T-helper 1 cell treated with Interleukin-12 subunit alpha and Interleukin-12 subunit beta and Interleukin-4 antibody, amounts not matched to agents 30 μg/mL and 1 μg/mL, for 36 hours (primary cell): Measurements from ENCODE around the gene NTRK2.

ENCODE experiments used
- H3K27ac Mint-ChIP-seq: one replicate; pipeline ENCODE4 v1.8.0; 2021; ENCODE audit warnings: mild to moderate bottlenecking, mixed read lengths
- H3K27me3 Mint-ChIP-seq: one replicate; pipeline ENCODE4 v1.8.0; 2021; ENCODE audit warnings: low read depth, mixed read lengths
- H3K36me3 Mint-ChIP-seq: one replicate; pipeline ENCODE4 v1.8.0; 2021; ENCODE audit warnings: low read depth, mixed read lengths
- H3K4me1 Mint-ChIP-seq: one replicate; pipeline ENCODE4 v1.8.0; 2021; ENCODE audit warnings: low read depth, mixed read lengths
- H3K4me3 Mint-ChIP-seq: one replicate; pipeline ENCODE4 v1.8.0; 2021; ENCODE audit warnings: mild to moderate bottlenecking, moderate library complexity, mixed read lengths
- H3K9me3 Mint-ChIP-seq: one replicate; pipeline ENCODE4 v1.8.0; 2021; ENCODE audit warnings: mixed read lengths

The NTRK2 gene

DNA sequence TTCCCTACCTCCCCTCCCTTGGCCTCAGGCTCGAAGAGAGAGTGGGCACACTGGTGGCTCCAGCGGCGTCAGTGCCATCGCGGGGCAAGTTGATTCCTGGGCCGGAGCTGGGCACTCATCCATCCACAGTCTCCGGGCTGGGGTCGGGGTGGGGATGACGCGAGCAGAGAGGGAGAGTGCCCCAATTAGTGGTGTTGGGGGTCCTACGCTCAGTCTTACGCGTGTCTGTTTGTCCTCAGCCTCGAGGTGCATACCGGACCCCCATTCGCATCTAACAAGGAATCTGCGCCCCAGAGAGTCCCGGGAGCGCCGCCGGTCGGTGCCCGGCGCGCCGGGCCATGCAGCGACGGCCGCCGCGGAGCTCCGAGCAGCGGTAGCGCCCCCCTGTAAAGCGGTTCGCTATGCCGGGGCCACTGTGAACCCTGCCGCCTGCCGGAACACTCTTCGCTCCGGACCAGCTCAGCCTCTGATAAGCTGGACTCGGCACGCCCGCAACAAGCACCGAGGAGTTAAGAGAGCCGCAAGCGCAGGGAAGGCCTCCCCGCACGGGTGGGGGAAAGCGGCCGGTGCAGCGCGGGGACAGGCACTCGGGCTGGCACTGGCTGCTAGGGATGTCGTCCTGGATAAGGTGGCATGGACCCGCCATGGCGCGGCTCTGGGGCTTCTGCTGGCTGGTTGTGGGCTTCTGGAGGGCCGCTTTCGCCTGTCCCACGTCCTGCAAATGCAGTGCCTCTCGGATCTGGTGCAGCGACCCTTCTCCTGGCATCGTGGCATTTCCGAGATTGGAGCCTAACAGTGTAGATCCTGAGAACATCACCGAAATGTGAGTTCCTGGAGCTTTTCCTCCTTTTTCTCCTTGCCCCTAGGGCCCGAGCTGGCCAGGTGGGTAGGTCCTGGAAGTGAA is 861 bp downstream of the NTRK2 start:
- Mint-ChIP-seq H3K27ac (no peak overlapping the region), H3K27me3 (peaks cover 77% of the 10 kb centered on the region), H3K9me3 (no peaks in the 10 kb centered on the region), H3K4me3 (no peak overlapping the region), H3K36me3 (no peaks in the 10 kb centered on the region), H3K4me1 (peaks cover 9% of the 10 kb centered on the region)

DNA sequence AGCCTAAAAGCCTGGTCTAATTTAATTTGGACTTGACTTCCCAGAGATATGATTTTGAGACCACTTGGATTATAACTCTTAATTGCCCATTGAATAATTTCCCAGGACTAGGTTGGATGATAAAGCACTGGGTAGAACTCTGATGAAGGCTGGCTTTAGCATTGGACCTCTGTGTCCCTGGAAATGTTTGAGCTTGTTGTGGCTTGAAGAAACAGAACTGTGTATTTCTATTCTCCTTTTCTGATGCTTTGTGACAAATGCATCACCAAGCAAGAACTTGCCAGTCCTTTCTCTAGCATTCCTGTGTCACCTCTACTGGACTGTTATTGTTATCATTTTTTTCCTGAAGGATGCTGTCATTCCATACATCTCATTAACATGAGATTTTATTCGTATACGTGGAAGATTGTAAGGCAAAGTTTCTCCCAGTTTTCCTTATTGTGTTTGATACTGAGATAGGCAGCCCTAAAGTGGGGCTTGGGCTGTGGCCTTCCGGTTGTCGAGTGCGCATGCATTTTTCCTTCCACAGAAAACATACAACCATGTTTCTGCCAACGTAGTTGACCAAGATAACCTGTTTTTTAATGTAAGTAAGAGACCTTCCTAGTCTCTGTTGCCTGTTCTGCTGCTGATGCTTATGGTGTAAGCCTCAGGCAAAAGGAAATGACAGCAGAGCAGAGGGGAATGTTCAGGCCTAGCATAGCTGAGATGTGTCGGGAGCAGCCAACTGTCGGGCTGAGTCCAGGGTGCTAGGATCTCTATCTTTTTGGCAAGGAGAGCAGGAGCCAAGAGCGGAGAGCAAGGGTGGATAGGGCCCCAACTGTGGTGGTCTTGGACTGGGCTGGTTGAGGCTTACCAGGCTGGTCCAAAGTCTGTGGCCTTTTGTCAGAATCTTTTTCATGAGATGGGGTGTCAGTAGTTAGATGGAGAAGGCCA is 2.3 kb downstream of the NTRK2 start:
- peaks cover 9% of the 10 kb centered on the region for H3K4me1 Mint-ChIP-seq
- no peaks in the 10 kb centered on the region for H3K36me3 Mint-ChIP-seq
- no peaks in the 10 kb centered on the region for H3K9me3 Mint-ChIP-seq
- peak overlapping the region; percentile 30 for H3K4me3 Mint-ChIP-seq
- H3K27me3 Mint-ChIP-seq, result peaks cover 69% of the 10 kb centered on the region
- H3K27ac Mint-ChIP-seq, result no peak overlapping the region

DNA sequence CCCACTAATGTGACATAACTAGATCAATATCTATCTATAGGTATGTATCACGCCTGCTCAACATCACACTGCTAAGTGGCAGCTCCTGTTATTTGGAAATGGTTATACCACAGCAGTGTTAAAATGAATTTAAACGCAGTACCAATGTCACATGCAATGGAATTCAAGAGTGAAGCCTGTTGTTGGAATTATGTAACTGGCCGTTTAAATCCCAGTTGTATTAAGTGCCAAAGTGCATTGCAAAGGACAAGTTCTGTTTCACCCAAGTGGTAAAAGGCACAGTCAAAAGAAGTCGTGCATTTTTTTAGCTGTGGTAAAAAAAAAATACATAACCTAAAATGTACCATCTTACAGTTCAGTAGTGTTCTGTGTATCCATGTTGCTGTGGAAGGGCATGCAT is 4.3 kb downstream of the NTRK2 start:
- H3K27ac Mint-ChIP-seq, result no peak overlapping the region
- peaks cover 5% of the 10 kb centered on the region for H3K4me1 Mint-ChIP-seq
- no peaks in the 10 kb centered on the region for H3K36me3 Mint-ChIP-seq
- H3K9me3 Mint-ChIP-seq, result no peaks in the 10 kb centered on the region
- peaks cover 56% of the 10 kb centered on the region for H3K27me3 Mint-ChIP-seq
- no peak overlapping the region for H3K4me3 Mint-ChIP-seq

DNA sequence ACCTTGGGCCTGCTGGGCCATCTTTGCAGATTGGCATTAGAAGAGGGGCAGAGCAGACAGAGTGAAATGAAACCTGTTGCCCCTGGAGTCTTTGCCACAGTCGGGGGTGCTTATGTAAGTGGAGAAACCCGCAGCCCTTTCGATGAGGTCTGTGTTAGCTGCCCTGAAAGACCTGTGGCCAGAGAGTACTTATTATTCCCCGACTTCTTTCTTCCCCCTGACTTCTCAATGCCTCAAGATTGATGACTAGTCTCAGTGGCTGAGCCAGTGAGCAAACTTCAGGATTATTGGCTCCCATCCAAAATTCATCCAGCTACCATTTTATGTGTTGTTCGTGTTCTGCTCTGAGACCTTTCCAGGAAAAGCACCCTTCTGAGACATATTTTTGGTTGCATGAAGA is 7.6 kb downstream of the NTRK2 start:
- Mint-ChIP-seq H3K27me3 (peaks cover 38% of the 10 kb centered on the region), H3K4me3 (no peak overlapping the region), H3K4me1 (no peaks in the 10 kb centered on the region), H3K36me3 (no peaks in the 10 kb centered on the region), H3K9me3 (no peaks in the 10 kb centered on the region), H3K27ac (no peak overlapping the region)

DNA sequence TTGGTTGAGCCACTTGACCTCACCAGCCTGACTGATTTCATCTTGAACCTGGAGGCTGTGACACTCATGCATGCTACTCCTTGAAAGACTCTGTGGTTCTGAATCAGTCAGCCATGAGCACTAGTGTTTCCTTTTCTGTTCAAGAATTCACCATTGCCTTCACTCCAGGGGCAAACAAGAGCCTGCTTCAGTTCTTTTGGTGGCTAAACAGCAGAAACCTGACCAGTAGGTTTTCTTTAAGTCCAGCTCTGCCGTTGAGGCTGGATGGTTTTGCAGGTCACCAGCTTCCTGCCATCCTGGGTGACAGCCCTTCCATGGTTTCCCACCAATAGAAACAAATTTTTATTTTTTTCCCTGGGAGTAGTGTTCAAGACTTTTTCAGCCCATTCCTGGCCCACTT is 10.0 kb downstream of the NTRK2 start:
- Mint-ChIP-seq H3K4me3 (no peak overlapping the region), H3K27me3 (peaks cover 27% of the 10 kb centered on the region), H3K27ac (no peak overlapping the region), H3K9me3 (no peaks in the 10 kb centered on the region), H3K36me3 (no peaks in the 10 kb centered on the region), H3K4me1 (no peaks in the 10 kb centered on the region)

DNA sequence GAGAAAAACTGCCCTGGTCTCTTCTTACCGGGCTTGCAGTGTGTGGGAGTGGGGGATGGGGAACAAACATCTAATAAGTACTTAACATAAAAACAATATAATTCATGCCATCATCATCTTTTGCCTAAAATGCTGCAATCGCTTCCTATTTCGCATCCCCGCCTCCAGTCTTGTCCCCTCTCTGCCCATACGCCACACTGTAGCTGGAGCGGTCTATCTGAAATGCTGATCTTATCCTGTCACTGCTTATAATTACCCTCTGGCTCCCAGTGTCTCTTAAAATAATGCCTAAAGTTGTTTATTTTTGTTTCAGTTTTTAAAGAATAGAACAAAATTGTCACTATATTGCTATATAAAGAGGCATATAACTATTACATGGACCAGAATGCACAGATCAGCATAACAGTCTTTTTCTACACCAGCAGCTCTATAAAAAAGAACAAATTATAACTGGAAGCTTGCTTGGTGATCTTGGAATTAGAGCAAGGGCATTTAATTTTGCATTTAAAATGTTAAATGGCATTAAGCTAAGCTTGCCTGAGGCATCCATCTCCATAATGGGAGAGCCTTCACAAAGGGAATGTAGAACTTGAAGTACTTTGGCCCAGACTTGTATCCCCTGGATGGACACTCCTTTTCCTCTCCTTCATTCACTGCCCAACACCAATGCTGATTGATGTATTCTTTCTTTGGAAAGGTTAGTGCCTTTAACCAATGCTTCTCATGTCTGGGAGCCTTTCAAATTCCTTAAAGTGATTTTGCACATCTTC is 12.2 kb downstream of the NTRK2 start:
- Mint-ChIP-seq H3K4me3 (no peak overlapping the region), H3K9me3 (no peaks in the 10 kb centered on the region), H3K36me3 (no peaks in the 10 kb centered on the region), H3K27ac (no peak overlapping the region), H3K4me1 (no peaks in the 10 kb centered on the region), H3K27me3 (peaks cover 21% of the 10 kb centered on the region)

DNA sequence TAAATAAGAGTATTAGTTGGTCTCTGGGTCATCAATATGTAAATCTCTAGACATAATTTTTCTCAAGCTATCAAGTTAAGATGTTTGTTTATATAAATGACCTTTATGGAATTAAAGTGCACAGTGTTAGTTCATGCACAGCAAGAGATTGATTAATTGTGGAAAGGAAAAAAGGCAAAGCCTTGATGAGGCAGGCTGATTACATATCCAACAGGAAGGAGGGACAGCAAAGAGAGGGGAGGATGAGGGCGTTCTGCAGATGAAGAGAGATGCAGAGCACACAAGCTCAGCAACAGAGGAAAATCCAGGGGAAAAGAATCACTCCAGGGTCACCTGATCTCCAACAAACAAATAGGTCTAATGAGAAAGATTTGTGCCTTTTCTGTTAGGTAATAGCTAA is 16.5 kb downstream of the NTRK2 start:
- Mint-ChIP-seq H3K9me3 (no peaks in the 10 kb centered on the region), H3K36me3 (no peaks in the 10 kb centered on the region), H3K4me3 (no peak overlapping the region), H3K4me1 (no peaks in the 10 kb centered on the region), H3K27me3 (peaks cover 15% of the 10 kb centered on the region), H3K27ac (no peak overlapping the region)

DNA sequence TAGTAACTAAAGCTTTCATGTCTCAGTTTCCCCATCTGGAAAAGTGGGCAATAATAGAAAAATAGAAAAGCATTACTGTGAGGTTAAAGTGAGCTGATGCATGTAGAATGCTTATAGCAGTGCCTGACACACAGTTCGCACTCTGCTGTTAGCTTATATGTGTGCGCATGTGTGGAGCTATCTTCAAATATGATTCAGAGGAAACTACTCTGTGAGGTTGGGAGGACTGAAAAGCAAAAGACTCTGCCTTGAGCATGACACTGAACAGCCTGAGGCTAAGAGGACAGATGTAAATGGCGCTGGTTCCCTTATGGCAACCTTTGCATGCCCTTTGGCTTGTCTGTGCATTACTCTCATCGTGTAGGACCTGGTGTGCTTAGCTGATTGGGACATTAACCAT is 19.4 kb downstream of the NTRK2 start:
- H3K4me3 Mint-ChIP-seq, result no peak overlapping the region
- H3K9me3 Mint-ChIP-seq, result no peaks in the 10 kb centered on the region
- H3K4me1 Mint-ChIP-seq, result peaks cover 2% of the 10 kb centered on the region
- peaks cover 13% of the 10 kb centered on the region for H3K27me3 Mint-ChIP-seq
- H3K36me3 Mint-ChIP-seq, result no peaks in the 10 kb centered on the region
- H3K27ac Mint-ChIP-seq, result no peak overlapping the region

DNA sequence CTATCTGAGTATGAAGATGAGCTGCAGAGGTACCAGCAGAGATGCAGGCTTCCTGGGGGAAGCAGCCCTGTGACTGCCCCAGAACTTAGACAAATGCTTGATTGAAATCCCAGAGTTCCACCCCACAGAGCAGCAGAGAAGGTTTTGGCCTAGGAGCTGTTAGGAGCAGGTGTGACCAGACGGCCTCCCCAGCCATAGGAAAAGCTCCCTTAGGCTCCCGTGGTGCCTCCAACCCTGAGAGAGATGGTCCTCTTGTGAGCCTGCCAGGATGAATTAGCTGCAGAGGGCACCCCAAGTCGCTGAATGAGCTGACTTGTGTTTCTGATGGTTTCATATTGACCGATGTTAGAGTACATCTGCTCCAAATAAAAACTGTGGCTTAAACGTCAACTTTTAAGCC is 22.1 kb downstream of the NTRK2 start:
- H3K4me1 Mint-ChIP-seq, result peaks cover 8% of the 10 kb centered on the region
- peaks cover 9% of the 10 kb centered on the region for H3K27me3 Mint-ChIP-seq
- no peak overlapping the region for H3K4me3 Mint-ChIP-seq
- H3K27ac Mint-ChIP-seq, result no peak overlapping the region
- H3K36me3 Mint-ChIP-seq, result no peaks in the 10 kb centered on the region
- no peaks in the 10 kb centered on the region for H3K9me3 Mint-ChIP-seq

DNA sequence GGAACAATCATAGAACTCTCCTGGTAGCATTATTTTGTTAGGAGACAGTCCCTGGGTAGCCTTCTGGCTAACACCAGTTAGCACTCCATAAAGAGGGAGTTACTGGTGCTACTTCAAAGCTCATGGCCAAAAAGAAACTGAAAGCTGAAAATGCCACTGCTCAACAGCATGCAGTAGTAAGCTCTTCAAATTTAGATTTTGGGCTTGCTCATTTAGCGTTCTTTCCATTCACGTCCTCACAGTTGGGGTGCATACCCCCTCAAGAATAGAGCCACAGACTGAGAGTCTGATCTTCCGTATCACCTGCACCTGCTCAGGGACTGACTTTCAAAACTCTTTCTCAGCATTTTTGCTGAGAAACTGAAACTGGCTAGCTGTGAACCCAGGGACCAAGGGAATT is 24.7 kb downstream of the NTRK2 start:
- H3K27me3 Mint-ChIP-seq, result peaks cover 12% of the 10 kb centered on the region
- H3K9me3 Mint-ChIP-seq, result no peaks in the 10 kb centered on the region
- peak overlapping the region; percentile 4 for H3K4me3 Mint-ChIP-seq
- peaks cover 8% of the 10 kb centered on the region for H3K4me1 Mint-ChIP-seq
- no peaks in the 10 kb centered on the region for H3K36me3 Mint-ChIP-seq
- peak overlapping the region; percentile 56 for H3K27ac Mint-ChIP-seq

DNA sequence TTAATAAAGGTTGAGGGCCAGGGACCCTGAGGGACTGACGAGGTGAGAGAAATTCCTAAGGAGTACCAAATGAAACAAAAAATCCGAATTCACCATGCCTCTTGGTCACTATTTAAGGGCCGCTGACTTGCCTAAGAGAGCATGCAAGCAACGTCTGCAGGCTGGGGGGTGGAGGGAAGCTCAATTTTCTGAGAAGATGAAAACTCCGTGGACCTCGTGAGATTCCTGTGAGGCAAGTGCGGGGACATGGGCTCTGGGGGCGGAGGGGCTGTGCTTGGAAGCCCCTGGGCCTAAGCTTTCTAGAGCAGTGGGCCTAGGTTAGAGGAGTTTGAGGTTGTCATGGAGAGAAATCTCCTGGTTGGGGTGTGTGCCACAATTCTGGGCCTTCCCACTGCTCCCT is 27.5 kb downstream of the NTRK2 start:
- H3K4me3 Mint-ChIP-seq, result no peak overlapping the region
- H3K27me3 Mint-ChIP-seq, result peaks cover 15% of the 10 kb centered on the region
- H3K4me1 Mint-ChIP-seq, result peaks cover 16% of the 10 kb centered on the region
- H3K27ac Mint-ChIP-seq, result no peak overlapping the region
- no peaks in the 10 kb centered on the region for H3K9me3 Mint-ChIP-seq
- H3K36me3 Mint-ChIP-seq, result peaks cover 3% of the 10 kb centered on the region

DNA sequence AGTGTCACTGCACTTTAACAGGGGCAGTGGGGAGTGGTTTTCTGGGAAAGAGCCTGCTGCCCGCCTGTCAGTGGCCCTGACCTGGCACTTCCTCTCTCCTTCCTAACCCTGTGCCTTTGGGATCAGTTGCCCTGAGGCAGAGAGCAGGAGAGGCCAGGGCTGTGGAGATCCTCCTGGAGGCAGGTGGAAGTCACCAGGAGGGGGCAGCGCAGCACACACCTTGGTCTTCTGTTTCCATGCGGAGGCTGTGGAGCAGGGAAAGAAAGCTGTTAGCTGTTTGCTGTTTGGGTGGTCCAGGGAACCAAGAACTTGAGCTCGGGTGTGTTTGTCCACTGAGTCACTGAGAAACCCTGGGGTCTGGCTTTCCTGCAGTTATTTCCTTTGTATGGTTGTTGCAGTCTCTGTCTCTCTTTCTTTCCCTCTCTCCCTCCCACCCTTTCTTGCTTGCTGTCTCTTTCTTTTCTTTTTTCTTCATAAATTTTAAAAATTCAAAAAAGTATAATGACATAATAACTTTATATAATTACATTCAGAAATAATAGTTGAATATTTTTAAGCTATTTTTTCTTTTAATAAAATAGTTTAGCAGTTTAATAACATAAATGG is 28.1 kb downstream of the NTRK2 start:
- no peak overlapping the region for H3K4me3 Mint-ChIP-seq

DNA sequence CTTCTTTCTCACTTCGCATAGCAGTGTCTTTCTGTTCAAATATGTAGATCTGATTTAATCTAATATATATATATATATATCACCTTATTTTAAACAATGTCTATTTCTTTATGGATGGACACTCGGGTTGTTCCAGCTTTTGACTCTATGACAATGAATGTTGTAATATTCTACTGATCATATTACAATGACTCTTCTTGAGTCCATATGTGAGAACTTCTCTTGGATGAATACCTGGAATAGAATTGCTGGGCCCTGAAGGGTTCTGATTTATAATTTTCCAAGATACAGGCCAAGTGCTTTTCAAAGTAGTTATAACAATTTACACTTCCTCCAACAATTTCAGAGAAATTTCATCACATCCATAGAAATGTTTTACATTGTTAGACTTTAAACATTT is 28.8 kb downstream of the NTRK2 start:
- Mint-ChIP-seq H3K4me1 (peaks cover 16% of the 10 kb centered on the region), H3K27ac (no peak overlapping the region), H3K27me3 (peaks cover 20% of the 10 kb centered on the region), H3K36me3 (peaks cover 3% of the 10 kb centered on the region), H3K4me3 (no peak overlapping the region), H3K9me3 (no peaks in the 10 kb centered on the region)

More for the DNA sequence above, 28.1 kb downstream of the NTRK2 start:
- H3K27ac Mint-ChIP-seq, result no peak overlapping the region
- H3K4me1 Mint-ChIP-seq, result peaks cover 16% of the 10 kb centered on the region
- H3K9me3 Mint-ChIP-seq, result no peaks in the 10 kb centered on the region
- H3K27me3 Mint-ChIP-seq, result peaks cover 15% of the 10 kb centered on the region
- H3K36me3 Mint-ChIP-seq, result peaks cover 3% of the 10 kb centered on the region

DNA sequence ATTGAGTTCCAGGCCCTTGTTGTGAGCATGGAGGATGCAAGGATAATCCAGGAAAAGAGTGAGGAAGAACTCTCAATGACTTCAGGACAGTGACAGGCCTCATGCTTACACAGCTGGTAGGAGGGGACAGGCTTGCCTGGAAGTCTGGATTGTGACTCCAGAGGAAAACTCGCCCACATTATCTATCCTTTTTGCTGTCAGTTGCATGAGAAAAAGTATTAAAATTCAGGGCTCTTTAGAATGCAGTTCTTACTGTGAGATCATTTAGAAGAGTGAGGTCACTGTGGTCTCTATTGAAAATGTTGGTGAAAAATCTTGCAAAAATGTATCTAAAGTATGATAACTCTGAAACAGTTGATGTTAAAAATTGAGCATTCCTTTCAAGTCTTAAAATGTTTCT is 30.5 kb downstream of the NTRK2 start:
- Mint-ChIP-seq H3K9me3 (no peaks in the 10 kb centered on the region), H3K27ac (no peak overlapping the region), H3K36me3 (peaks cover 3% of the 10 kb centered on the region), H3K27me3 (peaks cover 17% of the 10 kb centered on the region), H3K4me3 (no peak overlapping the region), H3K4me1 (peaks cover 8% of the 10 kb centered on the region)
